ENCODE results near the gene GNPTAB.

GNPTAB gene

GRCh38 chr12:101769865-101770264 is 60.9 kb downstream of the GNPTAB start:
- DNase-seq (no peak), ATAC-seq (ENCODE audit: insufficient read depth, low read depth) (no peak)
- no peak overlapping the region for H2AFZ ChIP-seq (ENCODE audit: low read depth, low read length)
- no peaks in the 10 kb centered on the region for H3K27me3 ChIP-seq (ENCODE audit: insufficient read depth, low read length, poor library complexity)
- H3K9ac ChIP-seq (ENCODE audit: low read depth, low read length), result no peak overlapping the region
- H3K79me2 ChIP-seq (ENCODE audit: insufficient read depth, low read length), result no peaks in the 10 kb centered on the region
- H3K27ac ChIP-seq (ENCODE audit: low read length), result no peak overlapping the region
- no peak overlapping the region for H3K4me3 ChIP-seq (ENCODE audit: low read depth in 1 of 2, low read length in 2 of 2)
- H3K36me3 ChIP-seq (ENCODE audit: insufficient read depth, low read length), result peaks cover 72% of the 10 kb centered on the region
- no peaks in the 10 kb centered on the region for H3K9me3 ChIP-seq (ENCODE audit: insufficient read depth, low read length, severe bottlenecking)
- peaks cover 27% of the 10 kb centered on the region for H3K4me1 ChIP-seq (ENCODE audit: insufficient read depth, low read length)
- TF ChIP-seq, protein P1, sequence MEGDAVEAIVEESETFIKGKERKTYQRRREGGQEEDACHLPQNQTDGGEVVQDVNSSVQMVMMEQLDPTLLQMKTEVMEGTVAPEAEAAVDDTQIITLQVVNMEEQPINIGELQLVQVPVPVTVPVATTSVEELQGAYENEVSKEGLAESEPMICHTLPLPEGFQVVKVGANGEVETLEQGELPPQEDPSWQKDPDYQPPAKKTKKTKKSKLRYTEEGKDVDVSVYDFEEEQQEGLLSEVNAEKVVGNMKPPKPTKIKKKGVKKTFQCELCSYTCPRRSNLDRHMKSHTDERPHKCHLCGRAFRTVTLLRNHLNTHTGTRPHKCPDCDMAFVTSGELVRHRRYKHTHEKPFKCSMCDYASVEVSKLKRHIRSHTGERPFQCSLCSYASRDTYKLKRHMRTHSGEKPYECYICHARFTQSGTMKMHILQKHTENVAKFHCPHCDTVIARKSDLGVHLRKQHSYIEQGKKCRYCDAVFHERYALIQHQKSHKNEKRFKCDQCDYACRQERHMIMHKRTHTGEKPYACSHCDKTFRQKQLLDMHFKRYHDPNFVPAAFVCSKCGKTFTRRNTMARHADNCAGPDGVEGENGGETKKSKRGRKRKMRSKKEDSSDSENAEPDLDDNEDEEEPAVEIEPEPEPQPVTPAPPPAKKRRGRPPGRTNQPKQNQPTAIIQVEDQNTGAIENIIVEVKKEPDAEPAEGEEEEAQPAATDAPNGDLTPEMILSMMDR (IDR thresholded peaks at IDR 0.05; ENCODE audit: borderline replicate concordance, extremely low read depth, low read length, poor library complexity, severe bottlenecking), result no peak
- no peak for TF ChIP-seq EZH2 (IDR thresholded peaks at IDR 0.05; ENCODE audit: borderline replicate concordance, low read depth, low read length, severe bottlenecking)
- H4K20me1 ChIP-seq (ENCODE audit: insufficient read depth, low read length), result peaks cover 3% of the 10 kb centered on the region; the same call in 1 of the 2 replicates
- no peak overlapping the region for H3K4me2 ChIP-seq (ENCODE audit: insufficient read depth, low read length)

GRCh38 chr12:101768781-101769180 is 62.0 kb downstream of the GNPTAB start:
- no peaks in the 10 kb centered on the region for H3K79me2 ChIP-seq (ENCODE audit: insufficient read depth, low read length)
- no peak overlapping the region for H3K27ac ChIP-seq (ENCODE audit: low read length)
- peaks cover 80% of the 10 kb centered on the region for H3K36me3 ChIP-seq (ENCODE audit: insufficient read depth, low read length)
- H2AFZ ChIP-seq (ENCODE audit: low read depth, low read length), result no peak overlapping the region
- no peaks in the 10 kb centered on the region for H3K9me3 ChIP-seq (ENCODE audit: insufficient read depth, low read length, severe bottlenecking)
- peaks cover 3% of the 10 kb centered on the region; the same call in 1 of the 2 replicates for H4K20me1 ChIP-seq (ENCODE audit: insufficient read depth, low read length)
- H3K27me3 ChIP-seq (ENCODE audit: insufficient read depth, low read length, poor library complexity), result no peaks in the 10 kb centered on the region
- no peak overlapping the region for H3K4me3 ChIP-seq (ENCODE audit: low read depth in 1 of 2, low read length in 2 of 2)
- no peak for TF ChIP-seq EZH2 (IDR thresholded peaks at IDR 0.05; ENCODE audit: borderline replicate concordance, low read depth, low read length, severe bottlenecking)
- TF ChIP-seq, protein P1 (IDR thresholded peaks at IDR 0.05; ENCODE audit: borderline replicate concordance, extremely low read depth, low read length, poor library complexity, severe bottlenecking), result no peak
- H3K4me1 ChIP-seq (ENCODE audit: insufficient read depth, low read length), result peaks cover 16% of the 10 kb centered on the region
- no peak overlapping the region for H3K9ac ChIP-seq (ENCODE audit: low read depth, low read length)
- no peak for DNase-seq
- H3K4me2 ChIP-seq (ENCODE audit: insufficient read depth, low read length), result no peak overlapping the region
- ATAC-seq (ENCODE audit: insufficient read depth, low read depth), result no peak

GRCh38 chr12:101767537-101767936 is 63.2 kb downstream of the GNPTAB start:
- peaks cover 83% of the 10 kb centered on the region for H3K36me3 ChIP-seq (ENCODE audit: insufficient read depth, low read length)
- ATAC-seq (ENCODE audit: insufficient read depth, low read depth), result no peak
- H3K27ac ChIP-seq (ENCODE audit: low read length), result no peak overlapping the region

More at GRCh38 chr12:101767537-101767936, 63.2 kb downstream of the GNPTAB start:
- no peak for TF ChIP-seq EZH2 (IDR thresholded peaks at IDR 0.05; ENCODE audit: borderline replicate concordance, low read depth, low read length, severe bottlenecking)
- TF ChIP-seq, protein P1 (IDR thresholded peaks at IDR 0.05; ENCODE audit: borderline replicate concordance, extremely low read depth, low read length, poor library complexity, severe bottlenecking), result no peak
- Histone ChIP-seq H3K9ac (ENCODE audit: low read depth, low read length) (no peak overlapping the region), H3K4me3 (ENCODE audit: low read depth in 1 of 2, low read length in 2 of 2) (no peak overlapping the region), H3K9me3 (ENCODE audit: insufficient read depth, low read length, severe bottlenecking) (no peaks in the 10 kb centered on the region), H3K79me2 (ENCODE audit: insufficient read depth, low read length) (no peaks in the 10 kb centered on the region), H3K27me3 (ENCODE audit: insufficient read depth, low read length, poor library complexity) (no peaks in the 10 kb centered on the region), H3K4me1 (ENCODE audit: insufficient read depth, low read length) (peaks cover 5% of the 10 kb centered on the region; the same call in 1 of the 2 replicates), H2AFZ (ENCODE audit: low read depth, low read length) (no peak overlapping the region), H3K4me2 (ENCODE audit: insufficient read depth, low read length) (no peak overlapping the region), H4K20me1 (ENCODE audit: insufficient read depth, low read length) (no peaks in the 10 kb centered on the region)
- no peak for DNase-seq
